HG02981 (cell line): ENCODE data around the gene NUTM2D.
A peak's percentile ranks its signal among the peaks of the same experiment; 100 is the strongest.
"Not testable (repeated sequence)": the region's sequence is repeated elsewhere in the genome, so short reads cannot be mapped to it uniquely, and the experiment has no call there.

Experiments used
- ATAC-seq: cut with Tn5 transposase; IDR thresholded peaks from one replicate; pipeline ENCODE4 v1.9.1; 2021; ENCODE audit warnings: mild to moderate bottlenecking, moderate library complexity; ENCODE audit not compliant: unreplicated experiment

Gene NUTM2D, protein sequence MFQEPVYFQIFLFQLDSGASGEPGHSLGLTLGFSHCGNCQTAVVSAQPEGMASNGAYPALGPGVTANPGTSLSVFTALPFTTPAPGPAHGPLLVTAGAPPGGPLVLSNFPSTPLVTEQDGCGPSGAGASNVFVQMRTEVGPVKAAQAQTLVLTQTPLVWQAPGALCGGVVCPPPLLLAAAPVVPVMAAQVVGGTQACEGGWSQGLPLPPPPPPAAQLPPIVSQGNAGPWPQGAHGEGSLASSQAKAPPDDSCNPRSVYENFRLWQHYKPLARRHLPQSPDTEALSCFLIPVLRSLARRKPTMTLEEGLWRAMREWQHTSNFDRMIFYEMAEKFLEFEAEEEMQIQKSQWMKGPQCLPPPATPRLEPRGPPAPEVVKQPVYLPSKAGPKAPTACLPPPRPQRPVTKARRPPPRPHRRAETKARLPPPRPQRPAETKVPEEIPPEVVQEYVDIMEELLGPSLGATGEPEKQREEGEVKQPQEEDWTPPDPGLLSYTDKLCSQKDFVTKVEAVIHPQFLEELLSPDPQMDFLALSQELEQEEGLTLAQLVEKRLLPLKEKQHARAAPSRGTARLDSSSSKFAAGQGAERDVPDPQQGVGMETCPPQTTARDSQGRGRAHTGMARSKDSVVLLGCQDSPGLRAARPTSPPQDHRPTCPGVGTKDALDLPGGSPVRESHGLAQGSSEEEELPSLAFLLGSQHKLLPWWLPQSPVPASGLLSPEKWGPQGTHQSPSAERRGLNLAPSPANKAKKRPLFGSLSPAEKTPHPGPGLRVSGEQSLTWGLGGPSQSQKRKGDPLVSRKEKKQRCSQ

DNA sequence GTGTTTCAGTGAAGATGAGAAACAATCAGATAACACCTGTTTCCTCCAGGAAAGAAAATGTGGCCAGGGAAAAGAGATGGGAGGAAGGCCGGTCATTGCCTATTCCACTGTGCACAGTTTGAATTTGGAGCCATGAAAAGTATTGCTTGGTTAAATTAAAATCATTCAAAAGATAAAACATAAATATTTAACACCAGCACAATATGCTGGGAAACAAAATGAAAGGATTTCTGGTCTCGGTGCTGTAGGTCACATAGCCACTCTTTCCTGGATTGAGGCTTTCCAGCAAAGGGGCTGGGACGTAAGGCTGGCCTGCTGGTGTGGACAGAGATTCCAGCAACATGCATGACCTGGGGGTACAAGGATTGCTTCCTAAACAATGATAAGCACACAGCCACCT is at the start of gene NUTM2D:
NUTM2D (plus strand) TSS at position 301 of the 400 bp plus-strand sequence. CDS start 522 bp downstream, outside the sequence.
- not testable (repeated sequence) for ATAC-seq

- ATAC-seq: not testable (repeated sequence)
These were observed 48.8 kb upstream of the NUTM2D start for GRCh38 chr10:87308702-87309101.

DNA sequence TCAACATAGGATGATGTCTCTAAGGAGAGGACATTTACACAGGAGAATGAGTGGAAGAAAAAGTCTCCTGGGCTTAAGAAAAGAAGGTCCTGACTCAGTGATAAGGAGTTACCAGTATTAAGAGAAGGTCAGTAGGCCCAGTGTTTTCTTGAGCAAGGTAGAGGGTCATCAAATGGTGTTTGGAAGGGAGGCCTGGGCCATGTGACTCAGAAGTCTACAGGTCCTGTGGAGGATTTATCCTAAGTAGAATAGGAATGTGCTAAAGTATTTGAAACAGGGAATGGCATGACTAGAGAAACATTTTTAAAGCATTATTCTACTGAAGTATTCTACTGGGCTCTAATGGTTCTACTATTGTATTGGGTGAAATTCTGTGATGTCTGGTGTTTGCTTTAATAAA is 47.9 kb upstream of the NUTM2D start:
- not testable (repeated sequence) for ATAC-seq

- ATAC-seq: not testable (repeated sequence)
These were observed 46.0 kb upstream of the NUTM2D start for GRCh38 chr10:87311521-87311920.

- ATAC-seq: not testable (repeated sequence)
These were observed 43.7 kb upstream of the NUTM2D start for GRCh38 chr10:87313649-87314359.

DNA sequence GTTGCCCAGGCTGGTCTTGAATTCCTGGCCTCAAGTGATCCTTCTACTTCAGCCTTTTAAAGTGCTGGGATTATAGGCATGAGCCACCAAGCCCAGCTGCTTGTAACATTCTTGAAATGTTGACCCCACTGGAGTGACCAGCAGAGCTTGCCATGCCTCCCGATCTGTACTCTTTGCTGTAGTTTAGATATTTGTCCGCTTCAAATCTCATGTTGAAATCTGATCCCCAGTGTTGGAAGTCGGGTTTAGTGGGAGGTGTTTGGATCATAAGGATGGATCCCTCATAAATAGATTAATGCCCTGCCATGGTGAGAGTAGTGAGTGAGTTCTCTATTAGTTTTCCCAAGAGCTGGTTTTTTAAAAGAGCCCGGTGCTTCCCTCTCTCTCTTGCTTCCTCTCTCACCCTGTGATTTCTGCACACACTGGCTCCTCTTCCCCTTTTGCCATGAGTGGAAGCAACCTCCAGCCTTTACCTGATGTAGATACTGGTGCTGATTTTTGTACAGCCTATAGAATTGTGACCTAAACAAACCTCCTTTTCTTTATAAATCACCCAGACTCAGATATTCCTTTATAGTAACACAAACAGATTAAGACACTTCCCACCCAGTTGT is 43.1 kb upstream of the NUTM2D start:
- not testable (repeated sequence) for ATAC-seq

DNA sequence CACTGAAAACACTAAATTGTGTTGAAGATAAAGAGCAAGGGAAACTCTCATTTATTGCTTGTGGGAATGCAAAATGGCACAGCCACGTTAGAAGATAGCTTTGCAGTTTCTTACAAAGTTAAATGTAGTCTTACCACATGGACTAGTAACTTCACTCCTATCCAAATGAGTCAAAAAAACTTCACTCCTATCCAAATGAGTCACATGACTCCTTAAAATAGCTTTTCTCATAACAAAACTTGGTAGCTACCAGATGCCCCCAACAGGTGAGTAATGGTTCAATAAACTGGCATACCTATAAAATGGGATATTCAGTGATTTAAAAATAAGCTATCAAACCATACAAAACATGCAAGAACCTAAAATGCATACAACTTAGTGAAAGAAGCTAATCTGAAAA is 36.0 kb upstream of the NUTM2D start:
- not testable (repeated sequence) for ATAC-seq

- ATAC-seq: not testable (repeated sequence)
These were observed 33.0 kb upstream of the NUTM2D start for GRCh38 chr10:87324559-87324958.

GRCh38 chr10:87327958-87328357 is 29.6 kb upstream of the NUTM2D start:
- not testable (repeated sequence) for ATAC-seq

DNA sequence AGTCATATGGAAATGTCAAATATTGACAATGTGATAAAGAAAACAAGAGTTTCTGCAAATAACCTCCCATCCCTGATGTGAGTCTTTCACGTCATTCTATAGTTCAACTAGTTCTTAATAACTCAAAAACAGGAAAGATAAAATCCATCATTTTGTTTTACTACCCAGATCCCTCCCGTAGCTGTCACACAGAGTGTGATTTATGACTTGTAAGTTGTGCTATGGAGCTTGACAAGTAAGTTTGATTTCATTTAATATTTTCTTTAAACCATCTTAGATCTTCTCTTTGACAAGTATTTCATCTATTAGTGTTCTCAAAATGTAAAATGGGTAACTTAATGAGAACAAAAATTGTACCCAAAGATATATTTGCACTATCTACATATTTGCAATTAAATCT is 28.4 kb upstream of the NUTM2D start:
- not testable (repeated sequence) for ATAC-seq

GRCh38 chr10:87332687-87333086 is 24.9 kb upstream of the NUTM2D start:
- not testable (repeated sequence) for ATAC-seq

- ATAC-seq: not testable (repeated sequence)
These were observed 17.1 kb upstream of the NUTM2D start for GRCh38 chr10:87340411-87340810.

DNA sequence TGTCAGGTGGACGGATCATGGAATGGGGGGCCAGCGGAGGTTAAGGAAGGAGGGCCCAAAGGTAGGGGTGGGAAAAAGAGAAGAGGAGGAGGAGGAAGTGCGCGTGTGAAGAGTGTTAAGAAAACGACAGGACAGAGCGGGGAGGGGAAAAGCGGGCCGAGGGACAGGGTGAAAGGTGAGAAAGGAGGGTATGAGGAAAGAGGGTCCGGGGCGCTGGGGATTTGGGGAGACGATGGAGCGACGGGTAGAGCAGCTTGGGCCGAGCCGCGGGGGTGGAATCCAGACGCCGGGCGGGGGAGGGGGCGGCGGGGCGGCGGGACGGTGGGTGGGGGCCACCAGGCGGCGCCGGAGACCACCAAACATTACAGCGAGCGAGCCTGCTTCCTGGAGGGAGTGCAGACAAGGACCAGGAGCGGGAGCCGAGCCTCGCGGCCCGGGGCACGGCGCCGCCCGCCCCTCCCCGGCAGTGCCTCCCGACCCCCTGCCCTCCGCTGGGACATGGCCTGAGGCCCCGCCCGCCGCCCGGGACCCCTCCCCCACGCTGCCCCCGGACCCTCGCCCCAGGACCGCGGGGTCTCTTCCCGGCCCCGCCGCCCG is 15.9 kb upstream of the NUTM2D start:
- peak; percentile 6 for ATAC-seq

DNA sequence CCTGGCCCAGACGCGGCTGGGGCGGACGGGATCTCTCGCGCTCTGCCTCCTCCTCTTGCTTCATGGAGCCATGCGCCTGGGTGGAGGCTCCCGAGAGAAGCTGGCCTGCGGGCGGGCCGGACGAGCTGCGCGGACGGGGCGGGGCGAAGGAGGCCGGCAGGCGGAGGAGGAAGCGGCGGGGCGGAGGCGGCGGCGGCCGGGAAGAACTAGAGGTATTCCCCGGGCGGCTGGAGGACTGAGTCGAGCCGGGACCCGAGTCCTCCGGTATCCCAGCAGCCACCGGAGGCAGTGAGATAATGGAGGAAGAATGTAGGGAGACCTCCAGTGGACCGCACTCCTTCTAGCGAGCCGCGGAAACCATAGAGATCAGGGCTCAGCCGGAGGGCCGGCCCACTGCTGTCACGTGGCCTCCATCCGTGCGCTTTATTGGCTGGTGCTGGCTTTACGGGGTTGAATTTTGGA is 15.3 kb upstream of the NUTM2D start:
- ATAC-seq: peak; percentile 81

DNA sequence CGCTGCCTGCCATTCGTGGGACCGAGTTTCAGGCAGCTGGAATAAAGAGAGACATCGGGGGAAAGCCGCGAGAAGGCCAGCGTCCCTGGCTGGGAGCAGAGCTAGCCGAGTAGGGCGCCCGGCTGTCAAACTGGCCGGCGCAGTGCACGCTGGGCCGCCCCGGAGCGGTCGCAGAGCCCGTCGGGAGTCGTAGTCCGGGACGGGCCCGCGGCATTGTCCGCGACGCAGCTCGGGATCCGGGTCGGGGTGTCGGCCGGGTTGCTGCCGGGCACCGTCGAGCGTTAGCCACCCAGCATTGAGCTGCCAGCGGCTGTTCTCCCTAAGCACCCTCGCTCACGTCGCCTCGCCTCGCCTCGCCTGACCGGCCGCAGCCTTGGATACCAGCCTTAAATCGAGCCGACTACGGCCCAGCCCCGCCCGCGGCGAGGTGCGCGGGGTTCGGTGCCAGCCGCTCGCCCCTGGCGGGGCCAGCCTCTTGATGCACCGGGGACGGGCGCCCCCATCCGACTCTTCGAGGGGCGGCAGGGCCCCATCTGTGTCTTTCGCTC is 14.8 kb upstream of the NUTM2D start:
- peak; percentile 73 for ATAC-seq

DNA sequence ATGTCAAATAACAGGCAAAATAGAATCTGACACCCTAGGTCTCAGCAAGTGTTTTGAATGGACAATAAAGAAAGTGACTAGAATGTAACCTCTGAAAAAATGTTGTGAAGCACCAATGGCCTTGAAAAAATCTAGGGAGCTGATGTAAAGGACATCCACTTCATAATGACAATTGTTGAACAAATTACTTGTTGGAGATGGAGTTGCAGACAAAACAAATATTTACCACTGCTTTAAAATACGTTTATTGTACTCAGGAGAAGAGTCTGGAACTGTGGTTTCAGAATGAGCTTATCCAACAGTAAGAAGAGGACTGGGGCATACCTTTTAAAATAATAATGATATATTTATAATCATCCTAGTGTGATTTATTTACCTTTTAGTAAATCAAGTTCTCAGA is 11.8 kb upstream of the NUTM2D start:
- ATAC-seq: not testable (repeated sequence)

DNA sequence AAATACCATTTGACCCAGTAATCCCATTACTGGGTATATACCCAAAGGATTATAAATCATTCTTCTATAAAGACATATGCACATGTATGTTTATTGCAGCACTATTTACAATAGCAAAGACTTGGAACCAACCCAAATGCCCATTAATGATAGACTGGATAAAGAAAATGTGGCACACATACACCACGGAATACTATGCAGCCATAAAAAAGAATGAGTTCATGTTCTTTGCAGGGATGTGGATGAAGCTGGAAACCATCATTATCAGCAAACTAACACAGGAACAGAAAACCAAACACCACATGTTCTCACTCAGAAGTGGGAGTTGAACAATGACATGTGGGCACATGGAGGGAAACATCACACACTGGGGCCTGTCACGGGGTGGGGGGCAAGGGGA is 7.4 kb upstream of the NUTM2D start:
- ATAC-seq: not testable (repeated sequence)

DNA sequence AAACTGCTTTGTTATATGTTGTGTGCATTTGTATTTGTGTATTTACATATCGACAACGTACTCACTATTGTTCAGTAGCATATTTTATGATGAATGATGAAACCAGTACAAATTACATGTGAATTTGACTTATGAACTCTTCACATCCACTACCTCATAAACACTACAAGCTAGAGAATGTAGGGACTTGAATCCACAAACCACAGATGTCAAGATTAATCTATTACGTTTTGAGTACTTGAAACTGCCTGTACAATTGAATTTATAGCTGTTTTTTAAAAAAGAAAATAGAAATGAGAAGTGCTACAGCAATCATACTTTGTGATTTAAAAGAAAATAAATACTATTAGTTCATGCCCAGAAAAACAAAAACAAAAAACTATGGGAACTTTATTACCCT is 4.7 kb upstream of the NUTM2D start:
- ATAC-seq: not testable (repeated sequence)

DNA sequence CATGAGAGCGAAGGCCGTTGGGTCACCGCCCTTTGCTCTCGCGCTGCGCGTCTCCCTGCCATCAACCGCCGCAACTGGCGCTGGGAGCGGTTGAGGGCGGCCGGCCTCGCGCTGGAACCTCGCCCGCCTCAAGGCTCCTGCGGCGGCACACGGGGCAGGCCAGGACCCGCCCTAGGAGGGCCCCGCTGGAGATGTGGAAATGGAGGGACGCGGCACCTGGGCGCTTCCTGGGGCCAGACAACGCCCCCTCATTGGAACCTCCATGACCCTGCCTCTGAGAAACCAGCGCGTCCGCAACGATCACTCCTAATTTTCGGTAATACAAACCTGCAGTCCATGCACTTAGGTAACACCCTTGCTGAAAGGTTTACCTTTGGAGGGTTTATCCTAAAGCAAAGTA is 2.4 kb upstream of the NUTM2D start:
- not testable (repeated sequence) for ATAC-seq

DNA sequence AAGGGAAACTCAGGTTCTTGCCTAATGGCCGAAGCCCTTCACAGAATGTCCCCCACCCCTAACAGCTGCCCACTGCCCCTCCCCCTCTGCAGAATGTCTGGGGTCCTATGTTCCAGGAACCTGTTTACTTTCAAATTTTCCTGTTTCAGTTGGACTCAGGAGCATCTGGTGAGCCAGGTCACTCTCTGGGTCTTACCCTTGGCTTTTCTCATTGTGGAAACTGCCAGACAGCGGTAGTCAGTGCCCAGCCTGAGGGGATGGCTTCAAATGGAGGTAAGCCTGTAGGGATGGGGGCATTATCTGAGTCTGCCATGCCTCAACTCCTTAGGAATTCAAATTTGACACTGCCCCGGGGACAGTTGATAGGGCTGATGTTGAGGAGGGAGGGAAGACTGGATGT is 615 bp downstream of the NUTM2D start:
- not testable (repeated sequence) for ATAC-seq
